HG03460 (cell line): ENCODE measurements around the gene PDGFD.

Experiments
- ATAC-seq: cut with Tn5 transposase; IDR thresholded peaks from one replicate; pipeline ENCODE4 v1.9.1; 2021; ENCODE audit not compliant: unreplicated experiment

The PDGFD gene

DNA sequence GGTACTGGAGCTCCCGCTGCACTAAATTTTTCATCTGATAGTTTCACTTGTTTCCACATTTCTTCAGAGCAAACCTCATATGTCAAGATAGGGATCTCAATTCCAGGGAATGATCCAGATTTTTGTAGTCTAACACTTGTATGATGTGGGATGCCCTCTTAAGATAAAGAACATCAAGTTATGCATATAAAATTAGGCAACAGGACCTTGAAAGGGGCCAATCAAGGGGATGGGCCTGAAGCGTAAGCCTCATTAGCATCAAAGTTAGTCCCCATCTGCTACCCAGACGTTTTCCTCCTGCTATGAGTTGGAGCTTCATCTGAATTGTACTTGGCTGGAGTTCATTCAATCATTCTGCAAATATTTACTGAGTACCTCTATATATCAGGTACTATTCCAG is 17.5 kb downstream of the PDGFD start:
- no peak for ATAC-seq

- ATAC-seq: no peak
Observed at GRCh38 chr11:104145062-104145461, 18.9 kb downstream of the PDGFD start.

GRCh38 chr11:104142698-104143097 is 21.2 kb downstream of the PDGFD start:
- no peak for ATAC-seq

DNA sequence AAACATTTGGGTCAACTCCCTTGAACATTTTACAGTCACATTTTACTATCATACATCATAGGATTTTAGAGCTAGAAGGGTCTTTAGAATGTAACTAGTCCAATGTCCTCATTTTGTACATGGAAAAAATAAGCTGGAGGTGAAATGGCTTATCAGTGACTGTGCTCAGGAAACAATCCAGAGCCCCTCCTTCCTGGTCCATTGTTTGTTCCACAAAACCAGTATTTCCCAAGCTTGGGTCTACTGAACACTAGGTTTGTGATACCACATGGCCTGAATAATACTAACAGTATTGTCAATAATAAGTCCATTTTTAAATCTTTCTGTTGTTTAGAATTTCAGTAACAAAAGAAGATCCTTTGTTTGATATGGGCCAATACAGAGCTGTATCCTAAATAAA is 27.1 kb downstream of the PDGFD start:
- no peak for ATAC-seq

DNA sequence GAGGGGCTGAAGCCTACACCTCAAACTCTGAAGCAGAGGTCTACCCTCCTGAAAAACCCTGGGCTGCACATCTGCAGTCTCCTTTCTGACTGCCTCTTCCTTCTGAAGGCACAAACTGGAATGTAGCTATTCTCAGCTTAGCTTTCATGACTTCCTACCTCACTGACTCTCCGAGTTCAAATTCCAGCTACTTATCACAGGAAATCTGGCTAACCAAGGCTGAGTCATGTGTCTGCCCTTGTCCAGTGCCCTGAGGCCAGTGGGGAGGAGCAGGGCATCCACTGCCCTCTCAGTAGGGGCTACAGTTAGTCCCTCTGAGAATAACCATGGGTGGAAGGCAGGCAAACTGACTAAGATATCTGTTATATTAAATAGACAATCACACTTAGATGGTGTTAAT is 29.2 kb downstream of the PDGFD start:
- no peak for ATAC-seq

- ATAC-seq: no peak
Observed at GRCh38 chr11:104130161-104130560, 33.8 kb downstream of the PDGFD start.

DNA sequence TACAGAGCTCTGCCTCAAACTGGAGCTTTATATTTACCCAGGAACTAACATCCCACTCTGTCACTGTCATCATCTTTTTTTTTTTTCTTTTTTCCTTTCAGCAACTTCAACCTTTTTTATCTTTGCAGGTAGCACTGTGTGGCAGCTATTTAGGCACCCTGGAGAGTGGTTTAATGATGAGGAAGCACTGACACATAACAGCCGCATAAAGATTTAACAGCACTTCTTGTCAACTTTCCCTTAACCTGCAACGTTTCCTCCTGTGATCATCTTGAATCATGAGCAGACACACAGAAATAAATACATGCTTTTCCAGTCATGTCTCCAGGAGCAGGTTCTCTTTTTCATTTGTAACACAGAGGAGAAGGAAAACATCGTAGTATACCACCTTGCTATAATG is 34.8 kb downstream of the PDGFD start:
- ATAC-seq: no peak

GRCh38 chr11:104127828-104128227 is 36.1 kb downstream of the PDGFD start:
- no peak for ATAC-seq

- ATAC-seq: no peak
Observed at GRCh38 chr11:104126464-104126863, 37.5 kb downstream of the PDGFD start.

- ATAC-seq: no peak
Observed at GRCh38 chr11:104124979-104125378, 39.0 kb downstream of the PDGFD start.

DNA sequence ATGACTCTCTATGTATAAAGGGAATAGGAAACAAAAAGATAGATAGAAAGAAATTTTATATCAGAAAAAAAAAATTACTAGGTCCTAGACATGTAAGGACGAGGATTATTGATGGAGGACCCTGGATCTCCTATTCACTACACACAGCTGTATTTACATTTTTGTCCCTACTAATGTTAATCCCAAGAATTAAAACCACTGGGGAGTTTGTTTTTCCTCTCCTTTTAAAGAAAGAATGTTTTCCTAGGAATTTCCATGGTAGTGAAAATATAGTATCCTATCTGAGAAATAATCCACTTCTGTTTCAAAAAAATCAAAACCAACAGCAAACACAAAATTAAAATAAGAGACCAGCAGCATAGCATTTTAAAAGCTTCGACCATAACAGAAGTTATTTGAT is 41.1 kb downstream of the PDGFD start:
- no peak for ATAC-seq

GRCh38 chr11:104122011-104122635 is 41.8 kb downstream of the PDGFD start:
- no peak for ATAC-seq

DNA sequence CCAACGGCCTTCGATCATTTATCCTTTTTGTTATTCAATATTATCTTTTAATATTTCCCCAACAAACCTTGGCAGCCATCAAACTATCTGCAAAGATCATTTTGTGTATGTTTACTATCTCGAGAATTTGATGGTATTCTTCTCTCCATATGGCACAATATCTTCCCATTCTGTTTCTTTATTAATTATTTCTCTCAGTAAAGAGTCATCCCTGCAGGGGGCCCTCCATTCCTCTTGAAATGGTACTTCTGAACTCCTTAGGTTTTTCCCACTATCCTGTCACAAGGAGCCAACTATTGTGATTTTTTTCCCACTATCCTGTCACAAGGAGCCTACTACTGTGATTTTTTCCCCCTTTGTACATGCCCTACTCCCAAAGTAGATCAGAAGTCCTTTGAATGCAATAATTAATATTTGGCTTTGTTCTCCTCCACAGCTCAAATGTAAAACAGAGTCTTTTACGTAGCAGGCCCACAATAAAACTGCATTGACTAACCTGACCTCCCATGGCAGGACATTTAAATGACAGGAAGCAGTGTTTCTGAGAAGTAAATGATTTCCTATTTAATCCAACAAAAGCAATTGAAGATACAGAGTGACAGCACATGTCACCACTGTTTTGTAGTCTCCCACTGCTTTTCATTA is 43.3 kb downstream of the PDGFD start:
- no peak for ATAC-seq

DNA sequence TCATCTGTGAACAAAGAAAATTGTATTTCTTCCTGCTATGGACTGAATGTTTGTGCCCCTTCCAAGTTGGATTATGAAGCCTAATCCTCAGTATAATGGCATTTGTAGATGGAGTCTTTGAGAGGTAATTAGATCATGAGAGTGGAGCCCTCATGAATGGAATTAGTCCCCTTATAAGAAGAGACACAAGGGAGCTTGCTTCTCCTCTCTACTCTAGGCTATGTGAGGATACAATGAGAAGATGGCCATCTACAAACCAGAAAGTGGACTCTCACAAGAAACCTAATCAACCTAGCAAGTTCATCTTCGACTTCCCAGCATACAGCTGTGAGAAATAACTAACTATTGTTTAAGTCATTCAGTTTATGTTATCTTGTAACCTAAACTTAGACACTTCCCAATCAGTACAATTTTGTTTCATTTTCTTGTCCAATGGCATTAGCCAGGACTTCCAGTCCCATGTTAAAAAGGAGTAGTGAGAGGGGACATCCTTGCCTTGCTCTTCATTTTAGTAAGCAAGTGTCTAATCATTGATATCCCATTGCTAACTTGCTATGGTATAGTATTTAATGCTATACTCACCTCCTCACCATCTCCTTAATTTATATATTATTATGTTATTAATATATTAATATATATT is 45.7 kb downstream of the PDGFD start:
- ATAC-seq: no peak

- no peak for ATAC-seq
Observed at GRCh38 chr11:104113541-104113940, 50.4 kb downstream of the PDGFD start.

- no peak for ATAC-seq
Observed at GRCh38 chr11:104106136-104106754, 57.7 kb downstream of the PDGFD start.

DNA sequence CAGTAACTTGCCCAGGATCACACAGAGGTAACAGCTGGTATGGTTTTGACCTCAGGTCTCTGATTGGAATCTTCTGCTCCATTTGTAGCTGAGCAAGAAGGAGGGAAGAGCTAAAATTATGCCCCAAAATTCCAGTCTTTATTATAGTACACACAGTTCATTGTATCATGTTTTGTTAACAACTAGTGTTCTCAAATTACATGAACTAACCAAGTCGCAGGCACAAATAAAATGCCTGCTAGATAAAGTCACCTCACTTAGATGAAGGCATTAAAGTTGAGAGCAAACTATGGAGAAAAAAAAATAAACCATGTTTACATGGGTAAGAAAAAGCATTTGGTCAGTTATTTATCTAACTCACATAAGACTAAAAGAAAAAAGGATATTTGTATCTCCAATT is 58.8 kb downstream of the PDGFD start:
- ATAC-seq: no peak

DNA sequence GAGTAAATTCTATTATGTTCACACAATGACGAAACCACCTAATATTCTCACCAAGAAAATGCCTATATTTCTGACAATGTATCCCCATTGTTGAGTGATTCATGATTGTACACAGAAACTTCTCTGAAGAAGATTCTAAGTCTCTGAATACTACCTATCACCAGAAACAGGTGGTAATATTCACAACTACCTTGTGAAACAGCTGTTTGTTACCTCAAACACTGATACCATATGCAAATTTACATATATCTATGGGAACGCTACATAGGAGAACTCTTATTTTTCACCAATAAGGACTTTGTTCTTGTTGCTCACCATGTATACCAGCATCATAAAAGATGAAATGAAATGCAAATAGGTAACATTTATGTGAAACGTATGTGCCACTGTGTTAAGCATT is 59.3 kb downstream of the PDGFD start:
- no peak for ATAC-seq

DNA sequence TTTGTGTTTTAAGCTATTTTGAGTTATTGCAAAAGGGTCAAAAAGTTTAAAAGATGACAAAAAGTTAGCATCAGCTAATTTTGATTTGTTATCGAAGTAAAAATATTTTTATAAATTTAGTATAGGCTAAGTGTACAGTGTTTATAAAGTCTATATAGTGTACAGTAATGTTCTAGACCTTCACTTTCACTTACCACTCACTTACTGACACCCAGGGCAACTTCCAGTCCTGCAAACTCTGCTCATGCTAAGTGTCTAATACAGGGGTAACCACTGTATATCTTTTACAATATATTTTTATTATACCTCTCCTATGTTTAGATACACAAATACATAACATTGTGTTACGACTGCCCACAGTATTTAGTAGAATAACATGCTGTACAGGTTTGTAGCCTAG is 59.7 kb downstream of the PDGFD start:
- no peak for ATAC-seq

DNA sequence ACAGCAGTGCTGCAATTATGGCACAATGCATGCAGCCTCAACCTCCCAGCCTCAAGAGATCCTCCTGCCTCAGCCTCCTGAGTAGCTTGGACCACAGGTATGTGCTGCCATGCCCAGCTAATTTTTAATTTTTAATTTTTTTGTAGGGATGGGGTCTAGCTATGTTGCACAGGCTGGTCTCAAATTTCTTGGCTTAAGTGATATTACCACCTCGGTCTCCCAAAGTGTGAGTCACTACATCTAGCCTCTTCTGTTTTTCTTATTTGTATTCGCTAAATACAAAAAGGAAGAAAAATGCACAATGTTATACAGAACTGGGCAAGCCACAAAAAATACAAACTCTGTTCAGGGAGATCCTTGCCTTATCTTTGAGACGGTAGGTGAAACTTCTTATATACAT is 65.4 kb downstream of the PDGFD start:
- ATAC-seq: no peak

DNA sequence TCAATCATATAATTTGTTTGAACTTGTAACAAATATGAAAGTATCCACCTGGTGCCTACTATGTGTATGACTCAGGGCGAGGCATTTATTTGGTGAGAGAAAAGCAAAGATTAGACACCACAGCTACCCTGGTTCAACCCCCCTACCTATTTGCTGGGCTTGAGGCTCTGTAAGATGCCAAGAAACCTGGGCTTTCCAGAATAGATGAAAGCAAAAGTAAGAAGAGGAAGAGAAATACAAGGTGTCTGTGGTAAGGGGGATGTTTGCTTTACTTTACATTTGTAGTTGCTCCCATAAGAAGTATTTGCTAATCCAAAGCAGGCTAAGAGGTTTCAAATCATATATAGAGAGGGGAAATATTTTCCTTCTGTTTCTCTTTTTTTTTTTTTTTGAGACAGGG is 65.8 kb downstream of the PDGFD start:
- ATAC-seq: no peak

DNA sequence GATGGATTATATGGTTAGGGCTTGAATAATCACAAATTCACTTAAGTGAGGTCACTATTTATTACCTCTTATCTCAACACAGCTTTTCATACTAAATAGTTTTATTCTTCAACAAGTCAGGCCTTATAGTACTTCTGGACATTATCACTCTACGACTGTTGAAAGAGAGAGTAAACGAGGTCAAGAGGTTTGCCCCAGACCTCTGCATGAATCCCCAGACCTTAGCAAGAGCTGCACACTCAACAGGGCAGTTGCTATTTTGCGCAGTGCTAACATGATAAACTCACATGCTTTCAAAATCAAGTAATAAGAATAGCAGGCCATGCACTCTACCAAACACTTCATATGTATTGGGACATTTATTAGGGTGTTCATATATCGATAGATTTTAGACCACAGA is 67.0 kb downstream of the PDGFD start:
- ATAC-seq: no peak
